Peyer's patch (tissue), 4 donors: Measurements from ENCODE around the gene PAOX.

Experiments used
- CTCF ChIP-seq, 6 experiments: fragments of 450-650 bp in 4 of 6; fragments of 200-600 bp in 2 of 6; sonication (generic) in 1 of 6; IDR thresholded peaks; one replicate each; pipeline ENCODE4 v1.5.1; 2017 to 2019; ENCODE audit warnings: antibody characterized with exemption in 6 of 6, mild to moderate bottlenecking in 3 of 6, moderate library complexity in 1 of 6
- POLR2A ChIP-seq, 2 donors: fragments of 450-650 bp; IDR thresholded peaks; one replicate each; pipeline ENCODE4 v1.5.1; 2017; ENCODE audit warnings: antibody characterized with exemption in 2 of 2, mild to moderate bottlenecking in 2 of 2, moderate library complexity in 2 of 2

GRCh38 chr10:133400624-133401424, 21.8 kb downstream of the PAOX start:
- TF ChIP-seq CTCF (IDR thresholded peaks at IDR 0.05) (no peak), POLR2A (IDR thresholded peaks at IDR 0.05) (no peak)
